ENCODE results near the gene OSBPL8. TPM values are rescaled to one million over a fixed set of nuclear protein-coding genes. Genes with fewer than 3 reads are reported as not detected.

Gene OSBPL8
- 41.3 and 44.2 TPM in 2 replicates for total RNA-seq

GRCh38 chr12:76559400-76560085, at the start of gene OSBPL8:
Gene OSBPL8 (minus strand): TSS chr12:76559771. CDS start chr12:76487551, 72,220 bp downstream.

GRCh38 chr12:76348079-76348901, 211.3 kb downstream of the OSBPL8 start, which contains the start of gene BBS10:
Gene BBS10 (minus strand): TSS chr12:76348415. CDS start chr12:76348358, 57 bp downstream.

Other genes with a start within 250 kb of the OSBPL8 start
- 14.0 and 14.5 TPM in 2 replicates for gene BBS10, start 211.4 kb downstream of the OSBPL8 start, total RNA-seq
- 10.3 and 11.3 TPM in 2 replicates for gene ZDHHC17, start 204.3 kb upstream of the OSBPL8 start, total RNA-seq

Data from bronchus fibroblast of lung (primary cell).